ENCODE data around the gene CLTC.

GRCh38 chr17:59666235-59666634, 46.5 kb downstream of the CLTC start:
- no peak for TF ChIP-seq CTCF (IDR thresholded peaks at IDR 0.05; ENCODE audit: low read depth, low read length)
- TF ChIP-seq MAX (IDR thresholded peaks at IDR 0.05; ENCODE audit: low read depth, low read length) = no peak
- no peak for TF ChIP-seq POLR2A (IDR thresholded peaks at IDR 0.05; ENCODE audit: extremely low read depth, insufficient read length)

Measured in NB4 (cell line).